Gastroesophageal sphincter (tissue), 3 donors: ENCODE data around the gene CTNNA3.

ENCODE experiments used
- CTCF ChIP-seq, 4 experiments: fragments of 200-600 bp in 2 of 4; fragments of 450-650 bp in 2 of 4; sonication (generic) in 1 of 4; IDR thresholded peaks; one replicate each; pipeline ENCODE4 v1.5.1; 2017 to 2019; ENCODE audit warnings: antibody characterized with exemption in 4 of 4, mild to moderate bottlenecking in 2 of 4, moderate library complexity in 2 of 4
- POLR2AphosphoS5 ChIP-seq: sonication (generic); formaldehyde crosslinking; IDR thresholded peaks from one replicate; pipeline ENCODE4 v1.6.1; 2017; ENCODE audit warnings: antibody characterized with exemption

GRCh38 chr10:65894961-65895360, 1801.0 kb downstream of the CTNNA3 start:
- no peak for TF ChIP-seq POLR2AphosphoS5
- no peak for TF ChIP-seq CTCF (IDR thresholded peaks at IDR 0.05)
